ENCODE data around the gene JAM3.
"Not testable (repeated sequence)": the region's sequence is repeated elsewhere in the genome, so short reads cannot be mapped to it uniquely, and the experiment has no call there.

JAM3 gene

DNA sequence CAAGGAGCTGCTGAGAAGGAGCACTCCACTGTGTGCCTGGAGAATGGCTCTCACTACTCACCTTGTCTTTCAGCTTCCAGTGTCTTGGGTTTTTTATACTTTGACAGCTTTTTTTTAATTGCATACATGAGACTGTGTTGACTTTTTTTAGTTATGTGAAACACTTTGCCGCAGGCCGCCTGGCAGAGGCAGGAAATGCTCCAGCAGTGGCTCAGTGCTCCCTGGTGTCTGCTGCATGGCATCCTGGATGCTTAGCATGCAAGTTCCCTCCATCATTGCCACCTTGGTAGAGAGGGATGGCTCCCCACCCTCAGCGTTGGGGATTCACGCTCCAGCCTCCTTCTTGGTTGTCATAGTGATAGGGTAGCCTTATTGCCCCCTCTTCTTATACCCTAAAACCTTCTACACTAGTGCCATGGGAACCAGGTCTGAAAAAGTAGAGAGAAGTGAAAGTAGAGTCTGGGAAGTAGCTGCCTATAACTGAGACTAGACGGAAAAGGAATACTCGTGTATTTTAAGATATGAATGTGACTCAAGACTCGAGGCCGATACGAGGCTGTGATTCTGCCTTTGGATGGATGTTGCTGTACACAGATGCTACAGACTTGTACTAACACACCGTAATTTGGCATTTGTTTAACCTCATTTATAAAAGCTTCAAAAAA is 82.3 kb downstream of the JAM3 start:
- no peak for DNase-seq

DNA sequence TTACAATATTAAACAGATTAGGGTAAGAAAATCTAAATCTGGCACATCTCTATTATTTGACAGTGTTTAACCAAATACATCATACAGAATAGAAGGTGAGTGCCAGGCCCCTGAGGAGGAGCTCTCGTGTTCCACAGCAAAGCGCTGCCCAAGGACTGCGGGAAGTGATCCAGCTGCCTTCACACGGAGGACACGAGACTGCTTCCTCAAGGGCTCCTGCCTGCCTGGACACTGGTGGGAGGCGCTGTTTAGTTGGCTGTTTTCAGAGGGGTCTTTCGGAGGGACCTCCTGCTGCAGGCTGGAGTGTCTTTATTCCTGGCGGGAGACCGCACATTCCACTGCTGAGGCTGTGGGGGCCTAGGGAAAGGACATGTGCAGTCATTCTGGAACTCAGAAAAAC is 83.8 kb downstream of the JAM3 start:
- no peak for DNase-seq

DNA sequence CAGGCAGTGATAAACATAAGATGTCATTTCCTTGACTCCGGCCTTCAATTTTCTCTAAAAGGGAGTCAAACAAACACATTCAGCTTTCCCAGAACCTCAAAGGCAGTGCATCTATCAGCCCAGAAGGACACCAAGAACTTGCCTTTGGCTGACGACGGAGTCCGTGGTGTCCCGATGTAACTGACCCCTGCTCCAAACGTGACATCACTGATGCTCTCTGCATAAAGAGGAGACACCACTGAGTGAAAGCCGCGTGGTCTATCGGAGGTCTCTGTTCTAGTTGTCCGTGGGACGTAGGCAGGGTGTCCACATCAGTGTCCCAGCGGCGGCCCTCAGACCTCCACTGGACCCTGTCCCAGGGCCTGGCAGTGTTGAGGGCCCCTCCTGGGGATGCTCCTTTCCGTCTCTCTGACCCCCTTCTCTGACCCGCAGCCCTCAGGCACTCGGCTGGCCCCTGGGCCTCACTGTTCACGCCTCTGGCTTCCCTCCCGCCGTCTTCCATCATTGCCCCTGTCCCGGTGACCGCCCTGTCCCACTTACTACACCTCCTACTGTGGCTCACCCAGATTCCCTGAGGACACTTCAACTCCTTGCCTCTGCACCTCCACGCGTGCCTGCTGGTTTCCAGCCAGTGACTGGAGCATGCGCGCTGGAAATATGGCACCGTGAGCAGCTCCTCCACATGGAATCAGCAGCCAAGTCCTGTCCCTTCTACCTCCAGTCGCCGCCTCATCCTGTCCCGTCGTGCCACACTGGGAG is 84.5 kb downstream of the JAM3 start:
- DNase-seq: no peak

DNA sequence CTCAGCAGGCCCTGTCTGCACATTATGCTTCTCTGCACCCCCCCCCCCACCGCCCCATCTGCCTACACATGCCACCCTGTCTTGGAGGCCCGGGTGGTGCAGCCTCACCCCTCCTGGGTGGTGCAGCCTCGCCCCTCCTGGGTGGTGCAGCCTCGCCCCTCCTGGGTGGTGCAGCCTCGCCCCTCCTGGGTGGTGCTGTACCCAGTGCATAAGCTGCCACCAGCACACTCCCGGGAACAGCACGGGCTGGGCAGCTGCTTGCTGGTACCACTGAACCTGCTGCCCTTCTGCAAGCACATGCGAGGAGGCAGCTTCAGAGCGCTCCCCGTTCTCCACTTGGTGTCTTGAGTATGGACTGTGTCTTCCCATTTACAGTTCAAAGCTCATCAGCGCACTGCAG is 85.6 kb downstream of the JAM3 start:
- DNase-seq: no peak

DNA sequence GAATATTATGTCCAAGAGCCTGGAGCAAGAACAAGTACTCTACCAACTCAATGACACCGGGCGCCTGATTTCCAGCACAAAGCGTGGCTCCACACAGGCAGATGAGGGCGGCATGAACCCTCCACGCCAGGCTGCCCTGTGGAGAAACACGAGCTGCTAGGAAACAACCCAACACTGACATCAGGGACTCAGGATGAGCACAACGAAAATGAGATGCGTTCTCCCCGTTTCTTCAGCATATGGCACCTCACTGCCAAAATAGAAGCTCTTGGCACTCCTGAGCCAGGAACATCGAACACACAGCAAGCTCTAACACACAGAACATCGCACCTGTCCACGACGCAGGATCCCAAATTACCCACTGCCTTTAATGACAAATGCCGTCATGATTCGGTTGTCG is 86.6 kb downstream of the JAM3 start:
- no peak for DNase-seq

DNA sequence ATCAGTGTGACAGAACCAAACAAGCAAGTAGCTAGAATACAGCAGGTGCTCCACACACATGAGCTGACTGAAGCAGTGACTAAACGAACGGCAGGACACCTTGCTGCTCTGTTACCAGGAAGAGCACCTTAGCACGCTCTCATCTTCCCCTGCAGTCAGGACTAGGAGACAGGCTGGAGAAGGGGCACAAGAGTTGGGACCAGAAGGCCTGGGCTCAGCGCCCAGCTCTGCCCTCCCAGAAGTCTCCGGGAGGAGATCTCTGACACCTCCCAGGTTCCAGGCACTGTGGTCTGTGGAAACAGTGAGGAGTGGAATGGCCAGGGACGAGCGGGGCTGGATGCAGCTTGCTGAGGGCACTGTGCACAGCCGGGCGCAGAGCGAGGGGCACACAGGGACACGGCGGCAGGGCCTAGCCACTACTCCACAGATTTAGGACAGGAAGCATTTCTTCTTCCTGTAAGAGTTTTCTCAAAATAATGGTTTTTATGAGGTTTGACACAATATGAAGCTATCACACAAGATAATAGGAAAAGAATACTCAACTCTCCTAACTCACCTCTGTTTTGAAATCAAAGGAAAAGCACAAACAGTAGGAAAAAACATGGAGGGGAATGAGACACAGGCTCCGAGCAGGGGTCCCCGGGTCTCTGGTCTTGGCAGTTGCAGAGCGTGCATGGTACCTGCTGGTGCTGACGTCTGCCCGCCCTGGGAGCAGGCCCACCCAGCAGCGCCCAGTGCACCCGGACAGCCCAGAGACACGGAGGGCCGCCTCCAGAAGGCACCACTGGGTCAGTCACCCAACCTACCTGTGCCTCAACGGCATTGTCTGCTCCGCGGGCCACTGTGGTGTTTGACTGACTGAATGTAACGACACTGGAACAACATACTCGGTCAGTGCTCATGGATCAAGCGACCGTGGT is 87.3 kb downstream of the JAM3 start:
- DNase-seq: no peak

DNA sequence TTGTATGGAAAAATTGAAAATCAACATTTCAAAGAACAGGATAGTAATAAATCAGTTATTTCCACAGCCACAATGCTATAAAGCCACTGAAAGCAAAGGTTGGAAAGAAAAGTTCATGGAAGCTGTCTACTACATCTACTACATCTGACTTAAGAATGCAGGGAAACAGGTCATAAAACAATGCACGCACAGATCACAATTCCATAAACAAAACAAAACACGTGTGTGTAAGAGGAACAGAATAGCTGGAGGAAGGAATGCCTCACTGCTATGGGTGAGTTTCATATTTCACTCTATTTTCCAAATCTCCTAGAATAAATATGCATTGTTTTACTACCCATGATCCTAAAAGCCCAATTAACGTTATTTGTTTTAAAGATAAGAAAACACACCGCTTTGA is 88.6 kb downstream of the JAM3 start:
- no peak for DNase-seq

DNA sequence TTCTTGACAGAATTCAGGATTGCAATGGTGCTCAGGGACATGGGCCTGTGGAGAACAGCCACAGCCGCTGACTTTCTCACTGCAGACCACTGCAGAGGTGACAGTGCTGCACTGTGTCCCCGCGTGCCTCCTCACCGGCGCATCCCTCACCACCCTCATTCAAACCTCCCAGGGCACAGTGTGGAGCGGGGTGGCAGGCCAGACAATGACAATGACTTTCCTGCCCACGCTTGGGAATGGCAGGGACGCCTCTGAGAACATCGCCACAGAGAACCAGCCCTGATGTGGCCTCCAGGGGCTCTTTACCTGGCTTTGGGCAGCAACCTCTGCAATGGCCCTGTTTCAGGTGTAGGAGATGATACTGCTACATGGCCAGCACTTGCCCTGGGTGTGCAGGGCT is 89.2 kb downstream of the JAM3 start:
- DNase-seq: no peak

DNA sequence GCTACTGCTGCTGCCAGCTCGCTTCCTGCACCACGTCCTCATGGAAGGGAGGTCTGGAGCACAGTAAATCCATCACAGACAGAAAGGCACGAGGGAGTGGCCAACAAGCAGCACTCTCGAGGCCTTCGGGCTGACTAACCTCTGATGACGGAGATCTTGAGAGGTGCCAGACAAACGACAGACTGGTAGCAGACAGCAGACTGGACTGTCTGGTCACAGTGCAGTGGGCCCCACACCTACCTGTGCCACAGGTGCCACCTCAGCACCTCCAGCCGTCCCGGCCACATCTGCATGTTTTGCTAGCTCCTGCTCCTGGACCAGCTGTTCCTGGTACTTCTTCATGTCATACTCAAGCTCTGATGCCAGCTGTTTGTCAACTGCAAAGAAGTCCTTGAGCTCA is 90.8 kb downstream of the JAM3 start:
- no peak for DNase-seq

DNA sequence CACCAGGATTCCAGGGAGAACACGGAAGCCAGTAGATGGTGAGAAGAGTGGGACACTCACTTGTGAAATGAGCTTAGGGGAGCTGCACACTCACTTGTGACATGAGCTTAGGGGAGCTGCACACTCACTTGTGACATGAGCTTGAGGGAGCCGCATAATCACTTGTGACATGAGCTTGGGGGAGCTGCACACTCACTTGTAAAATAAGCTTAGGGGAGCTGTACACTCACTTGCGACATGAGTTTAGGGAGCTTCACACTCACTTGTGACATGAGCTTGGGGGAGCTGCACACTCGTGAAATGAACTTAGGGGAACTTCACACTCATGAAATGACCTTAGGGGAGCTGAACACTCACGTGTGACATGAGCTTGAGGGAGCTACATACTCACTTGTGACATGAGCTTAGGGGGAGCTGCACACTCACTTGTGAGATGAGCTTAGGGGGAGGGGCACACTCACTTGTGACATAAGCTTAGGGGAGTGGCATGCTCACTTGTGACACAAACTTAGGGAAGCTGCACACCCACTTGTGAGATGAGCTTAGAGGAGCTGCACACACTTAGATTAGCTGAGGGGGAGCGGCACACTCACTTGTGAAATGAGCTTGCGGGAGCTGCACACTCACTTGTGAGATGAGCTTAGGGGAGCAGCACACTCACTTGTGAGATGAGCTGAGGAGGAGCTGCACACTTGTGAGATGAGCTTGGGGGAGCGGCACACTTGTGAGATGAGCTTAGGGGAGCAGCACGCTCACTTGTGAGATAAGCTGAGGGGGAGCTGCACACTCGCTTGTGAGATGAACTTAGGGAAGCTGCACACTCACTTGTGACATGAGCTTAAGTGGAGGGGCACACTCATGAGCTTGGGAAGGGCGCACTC is 95.9 kb downstream of the JAM3 start:
- no peak for DNase-seq

DNA sequence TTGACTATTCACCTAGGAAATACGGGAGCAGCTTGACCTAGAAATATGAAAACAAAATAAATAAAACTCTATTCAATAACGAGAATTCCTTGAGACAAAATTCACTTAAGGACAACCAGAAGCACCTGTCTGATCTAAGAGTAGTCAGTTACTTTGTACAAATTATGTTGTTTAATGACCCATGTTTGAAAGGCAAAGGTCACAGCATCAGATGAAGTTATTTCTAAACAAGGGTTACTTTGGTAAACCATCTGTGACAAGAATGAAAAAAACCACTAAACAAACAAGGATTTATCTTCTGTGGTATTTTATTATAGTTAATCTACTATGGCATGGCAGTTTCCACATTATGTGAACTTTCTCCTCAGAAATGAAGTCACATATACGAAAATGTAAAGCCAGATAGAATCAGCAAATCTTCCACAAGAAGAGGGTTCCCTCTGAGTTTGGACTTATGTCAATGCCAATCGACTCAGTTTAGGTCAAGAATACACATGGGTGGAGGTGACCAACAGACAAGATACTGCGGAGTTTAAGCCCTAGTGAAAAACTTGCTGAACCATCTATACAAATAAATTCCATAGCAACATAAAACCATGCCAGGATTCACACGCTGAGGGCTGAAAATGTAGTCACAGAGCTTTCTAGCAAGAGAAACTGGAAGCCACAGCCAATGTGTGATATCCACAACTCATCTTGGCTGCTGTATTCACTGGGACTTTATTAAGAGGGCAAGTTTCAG is 101.5 kb downstream of the JAM3 start:
- no peak for DNase-seq

DNA sequence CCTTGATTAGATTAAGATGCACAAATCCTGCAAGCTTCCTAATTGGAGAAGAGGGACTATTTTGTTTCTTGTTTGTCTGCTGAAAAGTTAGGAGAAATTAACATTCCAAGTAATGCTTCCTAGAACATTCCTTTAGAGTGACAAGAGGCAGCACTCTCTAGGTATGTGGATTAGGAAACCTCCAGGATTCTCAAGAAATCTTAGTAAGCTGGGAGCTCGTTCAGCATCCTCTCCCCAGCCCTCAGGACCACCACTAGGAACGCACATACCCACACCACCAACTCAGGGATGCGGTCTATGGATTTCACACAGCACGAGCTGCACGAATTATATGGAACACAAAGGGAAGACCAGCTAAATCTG is 102.0 kb downstream of the JAM3 start:
- DNase-seq: no peak

DNA sequence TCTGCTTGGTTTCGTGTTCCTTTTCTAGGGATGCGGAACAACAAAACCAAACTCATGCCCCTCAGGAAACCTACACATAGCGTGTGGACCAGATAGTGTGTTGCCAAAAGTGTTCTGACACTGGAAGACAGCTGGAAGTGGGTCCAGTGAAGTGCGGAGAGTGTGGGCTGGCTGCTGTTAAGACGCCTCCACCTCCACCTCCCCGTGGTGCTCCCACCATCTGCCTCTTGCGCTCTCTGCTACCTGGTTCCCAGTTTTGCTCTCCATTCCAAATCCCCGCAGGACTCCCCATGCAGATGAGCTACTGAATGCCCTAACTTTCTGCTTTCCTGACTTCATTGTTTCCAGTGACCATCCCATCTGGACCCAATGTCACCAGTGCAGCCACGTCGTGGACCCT is 103.1 kb downstream of the JAM3 start:
- no peak for DNase-seq

DNA sequence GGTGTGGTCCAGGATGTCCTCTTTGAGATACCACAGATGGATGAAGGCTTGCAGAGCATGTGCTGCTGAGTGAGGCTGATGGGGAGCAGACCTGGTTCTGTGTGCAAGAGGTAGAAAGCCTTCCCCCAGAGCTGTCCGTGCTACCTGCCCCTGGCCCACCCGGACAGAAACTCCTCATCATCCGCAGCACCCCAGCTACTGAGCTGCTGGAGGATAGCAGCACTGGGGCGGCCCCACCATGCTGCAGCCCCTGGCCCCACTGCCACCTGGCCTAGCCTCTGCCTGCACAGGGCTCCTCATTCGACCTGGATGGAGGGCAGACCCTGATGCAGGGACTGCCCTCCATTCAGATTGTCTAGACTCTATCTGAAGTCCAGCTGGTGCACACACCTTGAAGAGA is 104.4 kb downstream of the JAM3 start:
- no peak for DNase-seq

DNA sequence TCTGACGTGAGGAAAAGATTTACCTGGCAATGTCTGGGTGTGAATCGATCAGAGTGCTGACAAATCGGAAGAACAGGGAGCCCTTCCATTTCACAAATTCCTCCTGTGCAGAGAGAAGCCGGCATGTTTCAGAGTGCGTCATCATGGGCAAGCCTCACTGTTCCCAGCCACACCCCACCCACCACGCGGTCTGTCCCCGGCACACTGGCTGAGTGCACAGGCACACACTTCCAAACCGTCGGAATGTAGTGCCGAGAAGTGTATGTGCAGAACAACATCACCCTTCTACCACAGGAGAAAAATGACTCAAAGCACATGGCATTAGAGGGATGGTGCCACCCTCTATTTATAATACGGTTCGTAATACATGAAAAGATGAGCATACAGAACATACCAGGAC is 107.4 kb downstream of the JAM3 start:
- no peak for DNase-seq

DNA sequence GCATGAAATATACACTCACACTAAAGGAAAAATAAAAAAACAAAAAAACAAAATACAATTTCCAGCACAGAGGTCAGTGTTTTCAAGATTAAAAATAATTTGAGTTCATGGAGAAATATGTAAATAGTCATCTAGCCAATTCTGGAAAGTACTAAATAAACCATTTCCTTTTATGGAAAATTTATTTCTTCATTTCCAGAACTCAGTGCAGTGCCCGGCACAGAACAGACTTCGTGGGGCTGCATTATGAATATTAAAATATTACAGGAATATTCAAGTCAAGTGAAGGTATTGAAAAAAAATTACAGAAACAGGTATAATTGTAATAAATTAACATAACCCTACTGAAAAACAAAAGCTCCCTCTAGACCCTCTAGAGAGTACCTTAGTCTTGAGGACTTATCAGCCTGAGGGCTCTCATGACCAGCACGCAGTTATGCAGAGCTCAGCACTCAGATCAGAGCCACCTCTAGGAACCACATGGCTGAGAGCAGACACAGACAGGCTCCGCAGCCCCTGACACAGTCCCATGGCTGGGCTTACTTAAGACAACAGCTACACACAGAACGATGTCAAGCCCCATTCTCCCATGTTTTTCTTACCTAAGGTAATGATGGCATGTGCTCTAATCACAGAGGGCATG is 109.3 kb downstream of the JAM3 start:
- DNase-seq: no peak

DNA sequence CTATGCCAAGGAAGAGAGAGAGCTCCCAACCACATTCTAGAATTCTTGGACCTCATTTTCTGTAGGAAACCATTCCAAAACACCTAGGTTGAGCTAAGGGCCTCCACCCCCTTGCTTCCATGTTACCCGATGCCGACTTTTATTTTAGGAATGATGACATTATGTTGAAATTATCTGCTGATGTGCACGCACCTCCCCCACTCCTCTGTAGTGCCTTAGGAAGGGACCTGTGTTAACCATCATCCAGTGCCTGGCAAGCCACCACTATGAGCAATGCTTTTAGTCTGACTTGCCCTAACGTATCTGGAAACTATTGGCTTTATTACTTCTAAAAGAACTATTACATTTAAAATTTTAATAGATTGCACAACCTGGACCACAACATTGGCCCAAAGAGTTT is 112.8 kb downstream of the JAM3 start:
- DNase-seq: no peak

DNA sequence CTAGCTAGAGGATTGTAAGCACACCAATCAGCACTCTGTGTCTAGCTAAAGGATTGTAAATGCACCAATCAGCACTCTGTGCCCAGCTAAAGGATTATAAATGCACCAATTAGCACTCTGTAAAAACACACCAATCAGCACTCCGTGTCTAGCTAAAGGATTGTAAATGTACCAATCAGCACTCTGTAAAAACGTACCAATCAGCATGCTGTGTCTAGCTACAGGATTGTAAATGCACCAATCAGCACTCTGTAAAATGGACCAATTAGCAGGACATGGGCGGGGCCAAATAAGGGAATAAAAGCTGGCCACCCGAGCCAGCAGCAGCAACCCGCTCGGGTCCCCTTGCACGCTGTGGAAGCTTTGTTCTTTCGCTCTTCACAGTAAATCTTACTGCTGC is 119.2 kb downstream of the JAM3 start:
- DNase-seq: not testable (repeated sequence)

DNA sequence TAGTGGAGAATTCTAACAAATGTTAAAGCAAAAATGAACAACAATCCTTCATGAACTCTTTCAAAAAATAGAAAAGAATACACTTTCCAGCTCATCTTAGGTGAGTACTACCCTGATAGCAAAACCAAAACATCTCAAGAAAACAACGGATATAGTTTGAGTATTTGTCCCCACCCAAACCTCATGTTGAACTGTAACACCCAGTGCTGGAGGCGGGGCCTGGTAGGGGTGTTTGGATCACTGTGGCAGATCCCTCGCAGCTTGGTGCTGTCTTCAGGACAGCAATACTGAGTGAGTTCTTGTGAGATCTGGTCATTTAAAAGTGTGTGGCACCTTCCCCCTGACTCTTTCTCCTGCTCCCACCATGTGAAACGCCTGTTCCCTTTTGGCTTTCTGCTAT is 127.9 kb downstream of the JAM3 start:
- no peak for DNase-seq

DNA sequence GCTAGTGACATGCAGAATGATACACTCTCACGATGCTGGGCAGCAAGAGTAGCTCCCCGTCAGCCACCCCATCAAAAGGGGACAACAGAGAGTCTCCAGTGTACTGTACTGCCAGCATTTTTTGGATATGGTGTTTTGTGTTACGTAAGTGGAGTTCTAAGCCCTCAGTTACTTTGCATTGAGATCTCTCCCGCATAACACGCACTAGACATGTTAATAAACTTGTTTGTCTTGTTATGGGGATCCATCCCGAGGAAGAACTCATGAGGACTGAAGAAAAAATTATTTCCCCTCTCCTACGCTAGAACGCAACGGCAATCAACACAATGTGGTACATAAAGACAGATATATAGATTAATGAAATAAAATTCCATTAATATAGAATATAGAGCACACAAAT is 130.7 kb downstream of the JAM3 start:
- no peak for DNase-seq

DNA sequence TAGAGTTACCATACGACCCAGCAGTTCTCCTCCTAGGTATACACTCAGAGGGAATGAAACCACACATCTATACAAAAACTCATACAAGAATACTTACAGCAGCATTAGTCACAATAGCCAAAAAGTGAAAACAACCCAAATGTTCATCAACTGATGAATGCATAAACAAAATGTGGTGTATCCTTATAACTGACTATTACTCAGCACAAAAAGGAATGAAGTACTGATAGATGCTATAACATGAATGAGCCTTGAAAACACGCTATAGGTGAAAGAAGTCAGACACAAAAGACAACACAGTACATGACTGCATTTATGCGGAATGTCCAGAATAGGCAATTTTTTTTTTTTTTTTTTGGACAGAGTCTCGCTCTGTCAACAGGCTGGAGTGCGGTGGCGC is 131.8 kb downstream of the JAM3 start:
- no peak for DNase-seq

Data from activated CD4-positive, alpha-beta T cell treated with anti-CD3 and anti-CD28 coated beads, Interleukin-2, amount 50 U/mL, for 16 hours (primary cell).